ENCODE measurements around the gene HOXD10.

- TF ChIP-seq EZH2phosphoT487 (IDR thresholded peaks at IDR 0.05; ENCODE audit: low read depth), result no peak
- TF ChIP-seq, protein P1, sequence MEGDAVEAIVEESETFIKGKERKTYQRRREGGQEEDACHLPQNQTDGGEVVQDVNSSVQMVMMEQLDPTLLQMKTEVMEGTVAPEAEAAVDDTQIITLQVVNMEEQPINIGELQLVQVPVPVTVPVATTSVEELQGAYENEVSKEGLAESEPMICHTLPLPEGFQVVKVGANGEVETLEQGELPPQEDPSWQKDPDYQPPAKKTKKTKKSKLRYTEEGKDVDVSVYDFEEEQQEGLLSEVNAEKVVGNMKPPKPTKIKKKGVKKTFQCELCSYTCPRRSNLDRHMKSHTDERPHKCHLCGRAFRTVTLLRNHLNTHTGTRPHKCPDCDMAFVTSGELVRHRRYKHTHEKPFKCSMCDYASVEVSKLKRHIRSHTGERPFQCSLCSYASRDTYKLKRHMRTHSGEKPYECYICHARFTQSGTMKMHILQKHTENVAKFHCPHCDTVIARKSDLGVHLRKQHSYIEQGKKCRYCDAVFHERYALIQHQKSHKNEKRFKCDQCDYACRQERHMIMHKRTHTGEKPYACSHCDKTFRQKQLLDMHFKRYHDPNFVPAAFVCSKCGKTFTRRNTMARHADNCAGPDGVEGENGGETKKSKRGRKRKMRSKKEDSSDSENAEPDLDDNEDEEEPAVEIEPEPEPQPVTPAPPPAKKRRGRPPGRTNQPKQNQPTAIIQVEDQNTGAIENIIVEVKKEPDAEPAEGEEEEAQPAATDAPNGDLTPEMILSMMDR (IDR thresholded peaks at IDR 0.05; ENCODE audit: low read depth, low read length), result no peak
These were observed 31.9 kb upstream of the HOXD10 start for GRCh38 chr2:176084611-176085119.

Measured in OCI-LY3 (cell line).